ENCODE results near the gene RASGRF1. TPM values are rescaled to one million over a fixed set of nuclear protein-coding genes. Genes with fewer than 3 reads are reported as not detected.

The RASGRF1 gene
- total and polyA plus RNA-seq, 7 donors, result 0.03 to 0.05 TPM; not detected in 5

DNA sequence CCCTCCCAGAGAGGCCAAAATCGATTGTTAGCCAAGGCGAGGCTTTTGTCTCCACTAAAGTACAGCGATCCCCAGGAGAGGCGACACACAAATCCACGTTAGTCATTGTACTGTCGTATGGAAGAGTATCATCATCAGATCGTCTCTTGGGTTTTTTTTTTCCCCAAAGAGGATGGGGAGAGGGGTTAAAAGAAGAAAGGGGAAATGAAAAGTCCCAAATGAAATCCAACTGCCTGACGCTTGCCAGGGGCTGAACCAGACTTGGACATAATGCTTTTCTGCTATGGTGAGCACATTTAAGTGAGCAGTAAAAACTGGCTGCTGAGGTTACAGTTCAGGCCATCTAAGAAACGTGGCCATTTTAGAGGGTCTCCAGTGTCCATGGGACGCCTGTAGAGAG is 107.8 kb downstream of the RASGRF1 start:
- no peak for DNase-seq
- WGBS, 3 donors, result 57 to 66% (median 62%) methylated on average over 10 of the region's 10 CpGs
- intact Hi-C loops (cut with DNase I), result no loop called here
- Histone ChIP-seq H3K4me1 (no peaks in the 10 kb centered on the region), H3K4me3 (no peak overlapping the region), H3K36me3 (ENCODE audit: insufficient read depth in 1 of 2, low read depth in 1 of 2) (no peaks in the 10 kb centered on the region), H3K27ac (no peak overlapping the region), H3K27me3 (ENCODE audit: insufficient read depth in 3 of 3, low read length in 2 of 3) (no peaks in the 10 kb centered on the region), H3K9me3 (no peaks in the 10 kb centered on the region)
- TF ChIP-seq, protein P1, sequence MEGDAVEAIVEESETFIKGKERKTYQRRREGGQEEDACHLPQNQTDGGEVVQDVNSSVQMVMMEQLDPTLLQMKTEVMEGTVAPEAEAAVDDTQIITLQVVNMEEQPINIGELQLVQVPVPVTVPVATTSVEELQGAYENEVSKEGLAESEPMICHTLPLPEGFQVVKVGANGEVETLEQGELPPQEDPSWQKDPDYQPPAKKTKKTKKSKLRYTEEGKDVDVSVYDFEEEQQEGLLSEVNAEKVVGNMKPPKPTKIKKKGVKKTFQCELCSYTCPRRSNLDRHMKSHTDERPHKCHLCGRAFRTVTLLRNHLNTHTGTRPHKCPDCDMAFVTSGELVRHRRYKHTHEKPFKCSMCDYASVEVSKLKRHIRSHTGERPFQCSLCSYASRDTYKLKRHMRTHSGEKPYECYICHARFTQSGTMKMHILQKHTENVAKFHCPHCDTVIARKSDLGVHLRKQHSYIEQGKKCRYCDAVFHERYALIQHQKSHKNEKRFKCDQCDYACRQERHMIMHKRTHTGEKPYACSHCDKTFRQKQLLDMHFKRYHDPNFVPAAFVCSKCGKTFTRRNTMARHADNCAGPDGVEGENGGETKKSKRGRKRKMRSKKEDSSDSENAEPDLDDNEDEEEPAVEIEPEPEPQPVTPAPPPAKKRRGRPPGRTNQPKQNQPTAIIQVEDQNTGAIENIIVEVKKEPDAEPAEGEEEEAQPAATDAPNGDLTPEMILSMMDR (IDR thresholded peaks at IDR 0.05), result no peak
- peak in 1 of 4 donors; percentile 16 for ATAC-seq

DNA sequence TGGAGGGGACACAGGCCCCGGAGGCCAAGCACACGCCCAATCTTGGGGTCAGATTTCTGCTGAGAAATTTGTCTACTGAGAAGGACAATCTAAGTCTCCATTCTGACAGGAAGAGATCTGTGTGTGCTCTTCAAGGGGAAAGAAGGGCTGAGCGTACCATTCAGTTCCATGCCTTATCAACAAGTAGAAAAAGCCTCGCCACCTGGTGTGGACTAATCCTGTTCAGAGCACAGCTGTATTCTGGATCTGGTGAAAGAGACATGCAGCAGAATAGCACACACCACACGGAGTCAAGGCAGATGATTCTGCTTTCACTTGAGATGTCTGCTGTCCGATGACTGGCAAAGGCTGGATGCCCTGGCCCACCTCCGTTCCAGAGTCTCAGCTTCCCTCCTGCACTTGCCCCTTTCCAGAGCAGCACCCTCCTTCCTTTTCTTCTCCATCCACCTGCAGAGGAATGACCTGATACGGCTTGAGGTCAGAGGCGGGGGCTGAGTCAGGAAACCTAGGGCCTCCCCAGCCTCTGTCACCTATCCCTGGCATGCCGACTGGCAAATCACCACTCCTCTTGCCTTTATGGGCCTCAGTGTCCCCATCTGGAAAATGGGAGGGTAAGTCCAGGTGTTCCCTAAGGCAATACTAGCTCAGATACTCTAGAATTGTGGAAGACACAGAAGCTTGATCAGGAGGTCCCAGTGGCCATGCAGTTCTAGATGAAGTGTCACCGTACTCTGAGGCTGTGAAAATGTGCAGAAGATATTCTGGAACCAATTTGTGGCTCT is 108.9 kb downstream of the RASGRF1 start:
- WGBS, 3 donors, result 86 to 91% (median 86%) methylated on average over 11 of the region's 11 CpGs
- ATAC-seq, result no peak
- Histone ChIP-seq H3K4me1 (no peaks in the 10 kb centered on the region), H3K27me3 (ENCODE audit: insufficient read depth in 3 of 3, low read length in 2 of 3) (no peaks in the 10 kb centered on the region), H3K27ac (no peak overlapping the region), H3K9me3 (no peaks in the 10 kb centered on the region), H3K36me3 (ENCODE audit: insufficient read depth in 1 of 2, low read depth in 1 of 2) (no peaks in the 10 kb centered on the region), H3K4me3 (no peak overlapping the region)
- DNase-seq, result no peak
- TF ChIP-seq, protein P1 (IDR thresholded peaks at IDR 0.05), result no peak
- intact Hi-C loops (cut with DNase I), result no loop called here

DNA sequence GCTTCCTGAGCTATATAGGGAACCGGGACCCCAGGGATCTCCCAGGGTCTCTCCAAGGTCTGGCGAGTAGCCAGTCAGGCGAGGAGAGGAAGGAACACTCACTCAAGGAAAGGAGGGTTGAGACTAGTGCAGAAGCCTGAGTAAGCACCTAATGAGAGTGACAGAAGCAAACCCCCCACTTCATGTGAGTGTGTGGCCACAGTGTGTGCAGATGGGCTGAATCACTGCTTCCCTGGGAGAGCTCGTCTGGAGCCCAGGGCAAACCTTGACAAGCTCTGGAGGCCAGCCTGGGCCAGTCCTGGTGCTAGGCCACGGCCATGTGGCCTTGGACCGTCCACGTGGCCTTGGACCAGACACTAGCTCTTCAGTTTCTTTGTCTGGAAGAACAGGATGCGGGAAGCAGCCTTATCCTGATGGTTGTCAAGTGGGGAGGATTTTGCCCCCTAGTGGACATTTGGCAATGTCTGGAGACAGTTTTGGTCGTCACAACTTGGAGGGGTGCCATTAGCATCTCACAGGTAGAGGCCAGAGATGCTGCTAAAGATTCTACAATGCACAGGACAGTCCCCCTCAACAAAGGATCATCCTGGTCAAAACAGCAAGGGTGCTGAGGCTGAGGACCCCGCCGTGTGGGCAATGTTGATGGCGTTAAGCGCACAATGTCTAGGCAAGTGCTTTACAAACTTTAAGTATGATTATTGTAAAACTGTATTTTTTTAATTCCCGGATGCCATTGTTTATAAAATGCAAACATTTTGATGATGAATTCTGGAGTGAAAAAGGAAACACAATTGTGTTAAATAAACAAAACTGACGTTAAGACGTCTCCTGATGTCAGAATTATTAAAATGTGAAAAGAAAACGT is 110.9 kb downstream of the RASGRF1 start:
- whole genome bisulfite sequencing, 3 donors, result 61 to 63% (median 61%) methylated on average over 16 to 17 of the region's 17 CpGs
- intact Hi-C loops (cut with DNase I), result loop anchor here in 1 of 2 donors (2.0 kb wide), 1 partner anchor 71 kb away; no protein-coding TSS in a partner anchor
- no peaks in the 10 kb centered on the region for H3K27me3 ChIP-seq (ENCODE audit: insufficient read depth in 3 of 3, low read length in 2 of 3)
- DNase-seq (no peak), ATAC-seq (peak; percentile 30 to 69 (median 60))
- no peaks in the 10 kb centered on the region for H3K4me1 ChIP-seq
- no peak overlapping the region for H3K27ac ChIP-seq
- H3K36me3 ChIP-seq (ENCODE audit: insufficient read depth in 1 of 2, low read depth in 1 of 2), result no peaks in the 10 kb centered on the region
- TF ChIP-seq, protein P1 (IDR thresholded peaks at IDR 0.05), result peak; percentile 56
- H3K9me3 ChIP-seq, result no peaks in the 10 kb centered on the region
- no peak overlapping the region for H3K4me3 ChIP-seq

DNA sequence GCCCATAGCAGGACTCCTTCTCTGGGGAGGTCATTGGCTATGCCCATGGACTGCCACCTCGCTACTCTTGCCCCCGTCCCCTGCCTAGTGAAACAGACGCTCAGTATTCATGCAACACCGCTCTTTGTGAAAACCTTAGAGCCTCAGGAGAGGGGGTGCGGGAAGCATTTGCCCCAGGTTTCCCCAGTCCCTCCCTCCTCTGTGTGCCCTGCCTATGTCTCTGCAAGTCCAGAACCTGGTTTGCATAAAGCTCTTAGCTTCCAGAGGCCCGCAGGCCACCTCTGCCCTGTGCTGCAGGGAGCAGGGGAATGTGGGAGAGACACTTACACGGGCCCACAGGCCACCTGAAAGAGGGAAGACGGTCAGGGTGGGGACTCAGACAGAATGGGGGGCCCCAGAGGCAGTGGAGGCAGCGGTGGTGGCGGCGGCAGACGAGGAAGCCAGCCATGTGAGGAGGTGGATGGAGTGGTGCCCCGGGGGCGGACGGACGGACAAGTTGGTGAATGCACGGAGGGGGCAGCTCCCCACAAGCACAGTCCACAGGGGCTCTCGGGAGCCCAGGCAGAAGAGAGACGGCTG is 111.9 kb downstream of the RASGRF1 start:
- no peak for DNase-seq
- H3K36me3 ChIP-seq (ENCODE audit: insufficient read depth in 1 of 2, low read depth in 1 of 2), result no peaks in the 10 kb centered on the region
- no peak for ATAC-seq
- H3K27ac ChIP-seq, result no peak overlapping the region
- H3K9me3 ChIP-seq, result no peaks in the 10 kb centered on the region
- no peaks in the 10 kb centered on the region for H3K4me1 ChIP-seq
- 85 to 92% (median 91%) methylated on average over 19 of the region's 19 CpGs for WGBS, 3 donors
- H3K4me3 ChIP-seq, result no peak overlapping the region
- intact Hi-C loops (cut with DNase I), result loop anchor here in 1 of 2 donors (2.0 kb wide), 1 partner anchor 70 kb away; no protein-coding TSS in a partner anchor
- H3K27me3 ChIP-seq (ENCODE audit: insufficient read depth in 3 of 3, low read length in 2 of 3), result no peaks in the 10 kb centered on the region
- TF ChIP-seq, protein P1 (IDR thresholded peaks at IDR 0.05), result no peak
